Effector memory CD4-positive, alpha-beta T cell (primary cell): Measurements from ENCODE around the gene C10orf67.
A peak's percentile ranks its signal among the peaks of the same experiment; 100 is the strongest.
"Not testable (repeated sequence)": the region's sequence is repeated elsewhere in the genome, so short reads cannot be mapped to it uniquely, and the experiment has no call there.

Source experiments
- DNase-seq, 3 donors: peaks; one replicate each; pipeline ENCODE4 v3.0.0-alpha.2; 2020
- H3K27ac ChIP-seq: 2 replicates; pipeline ENCODE4 v1.7.0; 2013; ENCODE audit warnings: mild to moderate bottlenecking, low read length, moderate library complexity; ENCODE audit not compliant: insufficient read depth, poor library complexity, severe bottlenecking
- H3K27me3 ChIP-seq: replicated peaks from 2 replicates; pipeline ENCODE4 v1.7.0; 2013; ENCODE audit warnings: mild to moderate bottlenecking, low read length; ENCODE audit not compliant: insufficient read depth, control insufficient read depth, poor library complexity, severe bottlenecking
- H3K36me3 ChIP-seq: 2 replicates; pipeline ENCODE4 v1.7.0; 2013; ENCODE audit warnings: mild to moderate bottlenecking, low read length, moderate library complexity; ENCODE audit not compliant: control insufficient read depth, insufficient read depth
- H3K4me1 ChIP-seq: 2 replicates; pipeline ENCODE4 v1.7.0; 2013; ENCODE audit warnings: low read length, mild to moderate bottlenecking; ENCODE audit not compliant: control insufficient read depth, insufficient read depth, poor library complexity, severe bottlenecking
- H3K4me3 ChIP-seq: 2 replicates; pipeline ENCODE4 v1.7.0; 2013; ENCODE audit warnings: low read length, low read depth, mild to moderate bottlenecking; ENCODE audit not compliant: insufficient read depth, poor library complexity, severe bottlenecking
- H3K9me3 ChIP-seq: 2 replicates; pipeline ENCODE4 v1.7.0; 2013; ENCODE audit warnings: mild to moderate bottlenecking, low read length, moderate library complexity; ENCODE audit not compliant: control insufficient read depth

C10orf67 gene

GRCh38 chr10:23362879-23363792 is 18.5 kb upstream of the C10orf67 start:
- Histone ChIP-seq H3K36me3 (no peaks in the 10 kb centered on the region), H3K9me3 (no peaks in the 10 kb centered on the region), H3K27me3 (no peaks in the 10 kb centered on the region), H3K27ac (peak overlapping the region; percentile 63), H3K4me3 (peak overlapping the region; percentile 35), H3K4me1 (peaks cover 25% of the 10 kb centered on the region)
- peak in 1 of 3 donors; percentile 21 for DNase-seq

- DNase-seq: no peak
- Histone ChIP-seq H3K4me1 (peaks cover 24% of the 10 kb centered on the region), H3K9me3 (no peaks in the 10 kb centered on the region), H3K36me3 (no peaks in the 10 kb centered on the region), H3K27ac (no peak overlapping the region), H3K4me3 (no peak overlapping the region), H3K27me3 (no peaks in the 10 kb centered on the region)
Observed at GRCh38 chr10:23362069-23362830, 17.7 kb upstream of the C10orf67 start.

- peaks cover 24% of the 10 kb centered on the region for H3K4me1 ChIP-seq
- no peaks in the 10 kb centered on the region for H3K36me3 ChIP-seq
- H3K9me3 ChIP-seq: no peaks in the 10 kb centered on the region
- H3K4me3 ChIP-seq: no peak overlapping the region
- DNase-seq: no peak
- no peaks in the 10 kb centered on the region for H3K27me3 ChIP-seq
- H3K27ac ChIP-seq: no peak overlapping the region
Observed at GRCh38 chr10:23361665-23362064, 17.1 kb upstream of the C10orf67 start.

- Histone ChIP-seq H3K4me1 (peaks cover 24% of the 10 kb centered on the region), H3K9me3 (no peaks in the 10 kb centered on the region)
Observed at GRCh38 chr10:23359692-23360380, 15.2 kb upstream of the C10orf67 start.

GRCh38 chr10:23358357-23358756 is 13.8 kb upstream of the C10orf67 start:
- H3K4me3 ChIP-seq: no peak overlapping the region
- H3K9me3 ChIP-seq: no peaks in the 10 kb centered on the region
- no peaks in the 10 kb centered on the region for H3K36me3 ChIP-seq
- no peaks in the 10 kb centered on the region for H3K27me3 ChIP-seq
- no peak for DNase-seq
- no peak overlapping the region for H3K27ac ChIP-seq
- peaks cover 12% of the 10 kb centered on the region for H3K4me1 ChIP-seq

More at GRCh38 chr10:23359692-23360380, 15.2 kb upstream of the C10orf67 start:
- Histone ChIP-seq H3K27me3 (no peaks in the 10 kb centered on the region), H3K36me3 (no peaks in the 10 kb centered on the region), H3K27ac (no peak overlapping the region), H3K4me3 (no peak overlapping the region)
- no peak for DNase-seq

GRCh38 chr10:23354630-23355279 is 10.2 kb upstream of the C10orf67 start:
- H3K36me3 ChIP-seq: no peaks in the 10 kb centered on the region
- no peak overlapping the region for H3K4me3 ChIP-seq
- no peak for DNase-seq
- H3K4me1 ChIP-seq: no peaks in the 10 kb centered on the region
- H3K9me3 ChIP-seq: no peaks in the 10 kb centered on the region
- H3K27me3 ChIP-seq: no peaks in the 10 kb centered on the region
- H3K27ac ChIP-seq: no peak overlapping the region

- no peaks in the 10 kb centered on the region for H3K4me1 ChIP-seq
- no peak overlapping the region for H3K27ac ChIP-seq
- no peaks in the 10 kb centered on the region for H3K36me3 ChIP-seq
- no peaks in the 10 kb centered on the region for H3K9me3 ChIP-seq
- no peaks in the 10 kb centered on the region for H3K27me3 ChIP-seq
- no peak for DNase-seq
- H3K4me3 ChIP-seq: no peak overlapping the region
Observed at GRCh38 chr10:23351926-23352519, 7.4 kb upstream of the C10orf67 start.

- not testable (repeated sequence) for H3K36me3 ChIP-seq, H3K27ac ChIP-seq, DNase-seq, H3K4me1 ChIP-seq, H3K9me3 ChIP-seq, H3K27me3 ChIP-seq, H3K4me3 ChIP-seq
Observed at GRCh38 chr10:23350706-23351105, 6.1 kb upstream of the C10orf67 start.

GRCh38 chr10:23345861-23346260 is 1.3 kb upstream of the C10orf67 start:
- no peak overlapping the region for H3K27ac ChIP-seq
- no peaks in the 10 kb centered on the region for H3K27me3 ChIP-seq
- H3K4me3 ChIP-seq: no peak overlapping the region
- no peak for DNase-seq
- H3K36me3 ChIP-seq: no peaks in the 10 kb centered on the region
- no peaks in the 10 kb centered on the region for H3K9me3 ChIP-seq
- H3K4me1 ChIP-seq: peaks cover 9% of the 10 kb centered on the region
